IMR-90 (cell line): ENCODE results near the gene HTR2A. TPM values are rescaled to one million over a fixed set of nuclear protein-coding genes. Genes with fewer than 3 reads are reported as not detected.

Source experiments
- ATAC-seq: fragments of 200-7000 bp; cut with Tn5 transposase; 2 replicates; pipeline ENCODE4 v1.9.1; 2020; ENCODE audit warnings: low read depth, mild to moderate bottlenecking, moderate library complexity
- BruUV-seq: library from RNA; stranded (reverse); fragments of 400-500 nt; replicated peaks from 2 replicates; lab custom pipeline; 2021; lab: Mats Ljungman, UMichigan
- CTCF ChIA-PET: fragments of 300-600 bp; formaldehyde crosslinking; extraction: SDS; loops from one replicate; lab custom pipeline; 2021; ENCODE audit warnings: antibody characterized with exemption; lab: Yijun Ruan, JAX
- POLR2A ChIA-PET: fragments of 300-600 bp; sonication (Branson Sonifier 250); formaldehyde crosslinking; loops from one replicate; lab custom pipeline; 2022; ENCODE audit warnings: antibody characterized with exemption; ENCODE audit not compliant: unreplicated experiment; lab: Charles Lee
- DNase-seq: peaks from one replicate; pipeline ENCODE4 v3.0.0; 2013
- H2AFZ ChIP-seq: replicated peaks from 2 replicates; pipeline ENCODE3; 2013; ENCODE audit warnings: low read length, mild to moderate bottlenecking; ENCODE audit not compliant: poor library complexity
- H2AK5ac ChIP-seq: 2 replicates; pipeline ENCODE4 v1.6.1; 2013; ENCODE audit warnings: low read depth, low read length, inconsistent platforms
- H2AK9ac ChIP-seq: replicated peaks from 2 replicates; pipeline ENCODE3; 2013; ENCODE audit warnings: mild to moderate bottlenecking, low read depth, low read length, moderate library complexity; ENCODE audit not compliant: poor library complexity
- H2BK120ac ChIP-seq: 2 replicates; pipeline ENCODE4 v1.6.1; 2013; ENCODE audit warnings: low read depth, low read length, inconsistent platforms
- H2BK15ac ChIP-seq: 3 replicates; pipeline ENCODE4 v1.6.1; 2013; ENCODE audit warnings: low read depth, low read length, inconsistent platforms
- H2BK20ac ChIP-seq: 2 replicates; pipeline ENCODE4 v1.6.1; 2013; ENCODE audit warnings: low read depth, mild to moderate bottlenecking, inconsistent platforms, low read length, moderate library complexity
- H2BK5ac ChIP-seq: 2 replicates; pipeline ENCODE4 v1.6.1; 2013; ENCODE audit warnings: mild to moderate bottlenecking, low read depth, low read length, inconsistent platforms; ENCODE audit not compliant: poor library complexity, severe bottlenecking
- H3K14ac ChIP-seq: replicated peaks from 2 replicates; pipeline ENCODE4 v1.6.1; 2013; ENCODE audit warnings: low read depth, low read length, inconsistent platforms
- H3K18ac ChIP-seq: 2 replicates; pipeline ENCODE4 v1.6.1; 2013; ENCODE audit warnings: low read depth, low read length, control low read depth
- H3K23ac ChIP-seq: 2 replicates; pipeline ENCODE4 v1.6.1; 2013; ENCODE audit warnings: low read depth, low read length, inconsistent platforms
- H3K27ac ChIP-seq: 2 replicates; pipeline ENCODE4 v1.5.1; 2013; ENCODE audit warnings: mild to moderate bottlenecking, control low read depth, low read length; ENCODE audit not compliant: insufficient read depth
- H3K27me3 ChIP-seq: 2 replicates; pipeline ENCODE4 v1.6.1; 2013; ENCODE audit warnings: low read length; ENCODE audit not compliant: control insufficient read depth, insufficient read depth
- H3K36me3 ChIP-seq: 2 replicates; pipeline ENCODE4 v1.6.1; 2013; ENCODE audit warnings: low read length, mixed read lengths; ENCODE audit not compliant: control insufficient read depth, insufficient read depth
- H3K4ac ChIP-seq: 2 replicates; pipeline ENCODE4 v1.6.1; 2013; ENCODE audit warnings: low read depth, low read length, inconsistent platforms
- H3K4me1 ChIP-seq: 2 replicates; pipeline ENCODE4 v1.6.1; 2013; ENCODE audit warnings: low read length, mixed read lengths; ENCODE audit not compliant: control insufficient read depth, insufficient read depth
- H3K4me2 ChIP-seq: 2 replicates; pipeline ENCODE4 v1.6.1; 2013; ENCODE audit warnings: low read depth, mild to moderate bottlenecking, control low read depth, low read length, moderate library complexity
- H3K4me3 ChIP-seq: 2 replicates; pipeline ENCODE4 v1.5.1; 2013; ENCODE audit warnings: low read depth, mild to moderate bottlenecking, control low read depth, low read length, moderate library complexity; ENCODE audit not compliant: insufficient read depth
- H3K56ac ChIP-seq: 2 replicates; pipeline ENCODE4 v1.6.1; 2013; ENCODE audit warnings: low read length, inconsistent platforms; ENCODE audit not compliant: insufficient read depth; ENCODE audit errors: extremely low read depth
- H3K79me1 ChIP-seq, 2 experiments: 2 replicates each; pipeline ENCODE4 v1.6.1; 2013; ENCODE audit warnings: low read length in 2 of 2, inconsistent platforms in 1 of 2, low read depth in 1 of 2
- H3K9ac ChIP-seq: 2 replicates; pipeline ENCODE4 v1.6.1; 2013; ENCODE audit warnings: low read depth, low read length, control low read depth
- H3K9me1 ChIP-seq: 2 replicates; pipeline ENCODE4 v1.6.1; 2013; ENCODE audit warnings: low read length, inconsistent platforms; ENCODE audit not compliant: insufficient read depth
- H3K9me3 ChIP-seq: 2 replicates; pipeline ENCODE4 v1.6.1; 2013; ENCODE audit warnings: low read length; ENCODE audit not compliant: control insufficient read depth, insufficient read depth
- H4K20me1 ChIP-seq: 2 replicates; pipeline ENCODE4 v1.6.1; 2013; ENCODE audit warnings: low read length, inconsistent platforms; ENCODE audit not compliant: insufficient read depth
- H4K5ac ChIP-seq: 2 replicates; pipeline ENCODE4 v1.6.1; 2013; ENCODE audit warnings: mild to moderate bottlenecking, low read depth, low read length, control low read depth
- H4K8ac ChIP-seq, 2 experiments: 2 replicates each; pipeline ENCODE4 v1.6.1; 2013; ENCODE audit warnings: low read depth in 2 of 2, low read length in 2 of 2, control low read depth in 1 of 2, inconsistent platforms in 1 of 2
- H4K91ac ChIP-seq: 2 replicates; pipeline ENCODE4 v1.6.1; 2013; ENCODE audit warnings: low read depth, low read length, inconsistent platforms; ENCODE audit not compliant: insufficient read depth
- BHLHE40 ChIP-seq: fragments of 150-350 bp; IDR thresholded peaks from 2 replicates; pipeline ENCODE4 v1.6.1; 2016; ENCODE audit warnings: mild to moderate bottlenecking, low read depth, low read length
- CEBPB ChIP-seq: IDR thresholded peaks from 2 replicates; pipeline ENCODE4 v1.6.1; 2012; ENCODE audit warnings: low read depth, low read length, improper control_type of control experiment
- CHD1 ChIP-seq: IDR thresholded peaks from 2 replicates; pipeline ENCODE4 v1.6.1; 2012; ENCODE audit warnings: low read depth, low read length, improper control_type of control experiment
- CTCF ChIP-seq: conservative IDR thresholded peaks from 2 replicates; pipeline ENCODE4 v1.5.1; 2012; ENCODE audit warnings: mild to moderate bottlenecking, low read depth, low read length, improper control_type of control experiment
- MAFK ChIP-seq: IDR thresholded peaks from 2 replicates; pipeline ENCODE4 v1.6.1; 2012; ENCODE audit warnings: low read depth, low read length, improper control_type of control experiment
- MAZ ChIP-seq: IDR thresholded peaks from 2 replicates; pipeline ENCODE4 v1.6.1; 2012; ENCODE audit warnings: low read depth, mild to moderate bottlenecking, low read length, improper control_type of control experiment, moderate library complexity, borderline replicate concordance
- MXI1 ChIP-seq: IDR thresholded peaks from 2 replicates; pipeline ENCODE4 v1.6.1; 2012; ENCODE audit warnings: low read depth, mild to moderate bottlenecking, low read length, moderate library complexity, borderline replicate concordance
- NFE2L2 ChIP-seq: fragments of 150-350 bp; IDR thresholded peaks from 2 replicates; pipeline ENCODE4 v1.6.1; 2016; ENCODE audit warnings: low read depth, mild to moderate bottlenecking, low read length
- POLR2A ChIP-seq: IDR thresholded peaks from 2 replicates; pipeline ENCODE4 v1.6.1; 2012; ENCODE audit warnings: mild to moderate bottlenecking, low read depth, low read length
- RAD21 ChIP-seq: IDR thresholded peaks from 2 replicates; pipeline ENCODE4 v1.6.1; 2012; ENCODE audit warnings: low read length, improper control_type of control experiment
- RCOR1 ChIP-seq: IDR thresholded peaks from 2 replicates; pipeline ENCODE4 v1.6.1; 2012; ENCODE audit warnings: mild to moderate bottlenecking, low read length, improper control_type of control experiment; ENCODE audit not compliant: insufficient replicate concordance
- RFX5 ChIP-seq: IDR thresholded peaks from 2 replicates; pipeline ENCODE4 v1.8.0; 2012; ENCODE audit warnings: low read depth, mild to moderate bottlenecking, low read length, moderate library complexity
- SMC3 ChIP-seq: fragments of 150-350 bp; IDR thresholded peaks from 2 replicates; pipeline ENCODE4 v1.6.1; 2016; ENCODE audit warnings: low read depth, mild to moderate bottlenecking, antibody characterized with exemption, low read length, moderate library complexity
- WGBS, 2 experiments: methylation state at CpG; one replicate each; pipeline versions ENCODE4 v1.1.5 to v1.1.7; 2013; ENCODE audit warnings: missing lambda C conversion rate in 2 of 2; ENCODE audit not compliant: insufficient read length in 1 of 2; ENCODE audit errors: extremely low coverage in 2 of 2; 5-methylcytosine and 5-hydroxymethylcytosine counted together
- dilution Hi-C: fragments of 300-500 bp; cut with HindIII; formaldehyde crosslinking; loops from one replicate; pipeline ENCODE4 v1.14.3; 2018; ENCODE audit warnings: low sequenced_read_pairs; ENCODE audit not compliant: unreplicated experiment
- in situ Hi-C: fragments of 300-500 bp; cut with MboI; formaldehyde crosslinking; loops from 3 replicates; pipeline ENCODE4 v1.14.3; 2019; ENCODE audit warnings: low sequenced_read_pairs, inconsistent platforms, mixed read lengths
- intact Hi-C: fragments of 100-400 bp; cut with micrococcal nuclease; formaldehyde crosslinking; loops from 2 replicates; pipeline ENCODE4 v1.10.0; 2022
- polyA plus RNA-seq, 3 experiments: library from polyadenylated mRNA; depleted of rRNA; stranded (reverse); fragments of >200 nt; gene quantifications; 2 replicates each; pipeline ENCODE4 v1.2.3, GENCODE V29; 2012; ENCODE audit warnings: low replicate concordance in 1 of 3
- total RNA-seq: library from RNA; depleted of rRNA; stranded (reverse); fragments of >200 nt; gene quantifications from 2 replicates; pipeline ENCODE4 v1.2.3, GENCODE V29; 2012
- TF ChIP-seq, protein P1 (sequence below): fragments of 150-350 bp; IDR thresholded peaks from 2 replicates; pipeline ENCODE4 v1.6.1; 2017; ENCODE audit warnings: mild to moderate bottlenecking, antibody characterized with exemption, low read length, low read depth
- TF ChIP-seq, protein P2 (sequence below): fragments of 150-350 bp; IDR thresholded peaks from 2 replicates; pipeline ENCODE4 v1.6.1; 2016; ENCODE audit warnings: low read depth, mild to moderate bottlenecking, low read length, moderate library complexity, borderline replicate concordance

Gene HTR2A
- total and polyA plus RNA-seq, 2 of the 4 experiments (the other 2 are of a cell fraction) = 0.02 TPM; not detected in 1

- no peaks in the 10 kb centered on the region for H3K9me1 ChIP-seq
- no peak overlapping the region for H2BK5ac ChIP-seq
- H2BK15ac ChIP-seq = no peak overlapping the region
- H3K27me3 ChIP-seq = no peaks in the 10 kb centered on the region
- CTCF ChIA-PET = no interaction called here
- H2AFZ ChIP-seq = no peak overlapping the region
- TF ChIP-seq NFE2L2 (no peak), CEBPB (no peak), CTCF (no peak), RAD21 (no peak), RFX5 (no peak), MAFK (no peak), POLR2A (no peak), SMC3 (no peak), MXI1 (no peak), MAZ (no peak), BHLHE40 (no peak), CHD1 (no peak), RCOR1 (no peak)
- TF ChIP-seq, protein P1, sequence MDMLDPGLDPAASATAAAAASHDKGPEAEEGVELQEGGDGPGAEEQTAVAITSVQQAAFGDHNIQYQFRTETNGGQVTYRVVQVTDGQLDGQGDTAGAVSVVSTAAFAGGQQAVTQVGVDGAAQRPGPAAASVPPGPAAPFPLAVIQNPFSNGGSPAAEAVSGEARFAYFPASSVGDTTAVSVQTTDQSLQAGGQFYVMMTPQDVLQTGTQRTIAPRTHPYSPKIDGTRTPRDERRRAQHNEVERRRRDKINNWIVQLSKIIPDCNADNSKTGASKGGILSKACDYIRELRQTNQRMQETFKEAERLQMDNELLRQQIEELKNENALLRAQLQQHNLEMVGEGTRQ = no peak
- TF ChIP-seq, protein P2, sequence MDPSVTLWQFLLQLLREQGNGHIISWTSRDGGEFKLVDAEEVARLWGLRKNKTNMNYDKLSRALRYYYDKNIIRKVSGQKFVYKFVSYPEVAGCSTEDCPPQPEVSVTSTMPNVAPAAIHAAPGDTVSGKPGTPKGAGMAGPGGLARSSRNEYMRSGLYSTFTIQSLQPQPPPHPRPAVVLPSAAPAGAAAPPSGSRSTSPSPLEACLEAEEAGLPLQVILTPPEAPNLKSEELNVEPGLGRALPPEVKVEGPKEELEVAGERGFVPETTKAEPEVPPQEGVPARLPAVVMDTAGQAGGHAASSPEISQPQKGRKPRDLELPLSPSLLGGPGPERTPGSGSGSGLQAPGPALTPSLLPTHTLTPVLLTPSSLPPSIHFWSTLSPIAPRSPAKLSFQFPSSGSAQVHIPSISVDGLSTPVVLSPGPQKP = no peak
- H2BK20ac ChIP-seq = no peak overlapping the region
- H3K4me2 ChIP-seq = no peak overlapping the region
- no peak overlapping the region for H2BK120ac ChIP-seq
- no peak overlapping the region for H3K23ac ChIP-seq
- 83% methylated on average over 1 of the region's 4 CpGs; no CpG with 5 or more reads in 1 of the 2 experiments for WGBS, 2 experiments
- H3K27ac ChIP-seq = no peak overlapping the region
- H3K36me3 ChIP-seq = no peaks in the 10 kb centered on the region
- no peak overlapping the region for H3K4me3 ChIP-seq
- no peak overlapping the region for H4K5ac ChIP-seq
- no peak overlapping the region for H3K18ac ChIP-seq
- H4K8ac ChIP-seq = no peak overlapping the region
- BruUV-seq = no TSS peak
- no peak overlapping the region for H3K56ac ChIP-seq
- no peak overlapping the region for H2AK9ac ChIP-seq
- no peak overlapping the region for H4K91ac ChIP-seq
- POLR2A ChIA-PET = no interaction called here
- no peaks in the 10 kb centered on the region for H3K79me1 ChIP-seq
- ATAC-seq = no peak
- intact Hi-C loops = no loop called here
- no peak for DNase-seq
- in situ Hi-C loops = no loop called here
- H3K9me3 ChIP-seq = peaks cover 3% of the 10 kb centered on the region; the same call in 1 of the 2 replicates
- no peak overlapping the region for H2AK5ac ChIP-seq
- no peaks in the 10 kb centered on the region for H3K4me1 ChIP-seq
- dilution Hi-C loops = no loop called here
- no peak overlapping the region for H3K14ac ChIP-seq
- no peak overlapping the region for H3K4ac ChIP-seq
- H4K20me1 ChIP-seq = no peaks in the 10 kb centered on the region
- H3K9ac ChIP-seq = no peak overlapping the region
These were observed 39.7 kb upstream of the HTR2A start for GRCh38 chr13:46936525-46936924.
